SK-N-MC (cell line): ENCODE data around the gene ATP1B4.

Experiments used
- EZH2 ChIP-seq: fragments of 200-600 bp; sonication (generic); IDR thresholded peaks from one replicate; pipeline ENCODE4 v1.6.1; 2017; ENCODE audit warnings: antibody characterized with exemption
- FOXP2 ChIP-seq: optimal IDR thresholded peaks from 2 replicates; pipeline ENCODE3; 2011; ENCODE audit warnings: mild to moderate bottlenecking, moderate library complexity; ENCODE audit not compliant: insufficient read depth; ENCODE audit errors: extremely low read length, control extremely low read depth
- POLR2AphosphoS5 ChIP-seq: IDR thresholded peaks from 2 replicates; pipeline ENCODE4 v1.6.1; 2012; ENCODE audit warnings: mild to moderate bottlenecking, low read depth, low read length, borderline replicate concordance

DNA sequence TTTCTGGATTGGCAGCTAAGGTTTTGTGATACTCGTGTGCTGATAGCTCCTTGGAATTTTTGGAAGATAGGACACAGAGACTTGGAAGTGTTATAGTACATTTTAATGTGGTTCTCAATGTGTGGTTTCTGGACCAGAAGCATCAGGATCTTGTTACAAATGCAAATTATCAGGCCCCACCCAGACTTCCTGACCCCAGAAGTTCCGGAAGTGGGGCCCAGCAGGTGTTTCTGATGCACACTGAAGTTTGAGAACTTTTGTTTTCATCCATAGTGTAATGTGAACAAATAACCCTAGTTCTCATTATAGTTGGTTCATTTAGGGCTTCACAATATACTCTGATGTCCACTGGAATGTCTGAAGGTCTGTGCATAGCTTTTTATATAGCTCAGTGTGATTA lies 57.6 kb downstream of the ATP1B4 start:
- TF ChIP-seq POLR2AphosphoS5 (no peak), EZH2 (no peak), FOXP2 (no peak)
